ENCODE data around the gene JPH3.

JPH3 gene

DNA sequence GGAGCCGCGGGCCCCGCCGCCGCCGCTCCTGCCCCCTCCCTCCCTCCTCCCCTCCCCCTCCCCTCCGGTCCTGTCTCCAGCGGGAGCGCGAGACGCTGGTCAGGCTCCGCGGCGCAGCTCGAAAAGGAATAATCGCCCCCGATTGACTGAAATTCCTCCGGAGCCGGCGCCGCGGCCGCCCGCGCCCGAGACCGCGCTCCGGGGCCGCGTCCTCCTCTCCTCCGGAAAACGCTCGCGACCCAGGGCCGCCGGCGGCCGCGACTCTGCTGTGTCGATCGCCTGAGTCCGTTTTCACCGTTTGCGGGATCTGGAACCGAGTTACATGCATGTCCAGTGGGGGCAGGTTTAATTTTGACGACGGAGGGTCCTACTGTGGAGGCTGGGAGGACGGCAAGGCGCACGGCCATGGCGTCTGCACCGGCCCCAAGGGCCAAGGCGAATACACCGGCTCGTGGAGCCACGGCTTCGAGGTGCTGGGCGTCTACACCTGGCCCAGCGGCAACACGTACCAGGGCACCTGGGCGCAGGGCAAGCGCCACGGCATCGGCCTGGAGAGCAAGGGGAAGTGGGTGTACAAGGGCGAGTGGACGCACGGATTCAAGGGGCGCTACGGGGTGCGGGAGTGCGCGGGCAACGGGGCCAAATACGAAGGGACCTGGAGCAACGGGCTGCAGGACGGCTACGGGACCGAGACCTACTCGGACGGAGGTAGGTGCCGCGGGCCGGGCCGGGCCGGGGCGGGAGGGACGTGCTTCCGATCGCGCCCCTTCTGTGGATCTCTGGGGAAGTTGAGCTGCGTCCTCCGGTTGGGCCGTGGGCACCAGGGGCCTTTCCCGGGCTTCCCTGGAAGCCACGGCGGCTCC, 744 bp downstream of the JPH3 start:
- peak; percentile 5 for DNase-seq

DNA sequence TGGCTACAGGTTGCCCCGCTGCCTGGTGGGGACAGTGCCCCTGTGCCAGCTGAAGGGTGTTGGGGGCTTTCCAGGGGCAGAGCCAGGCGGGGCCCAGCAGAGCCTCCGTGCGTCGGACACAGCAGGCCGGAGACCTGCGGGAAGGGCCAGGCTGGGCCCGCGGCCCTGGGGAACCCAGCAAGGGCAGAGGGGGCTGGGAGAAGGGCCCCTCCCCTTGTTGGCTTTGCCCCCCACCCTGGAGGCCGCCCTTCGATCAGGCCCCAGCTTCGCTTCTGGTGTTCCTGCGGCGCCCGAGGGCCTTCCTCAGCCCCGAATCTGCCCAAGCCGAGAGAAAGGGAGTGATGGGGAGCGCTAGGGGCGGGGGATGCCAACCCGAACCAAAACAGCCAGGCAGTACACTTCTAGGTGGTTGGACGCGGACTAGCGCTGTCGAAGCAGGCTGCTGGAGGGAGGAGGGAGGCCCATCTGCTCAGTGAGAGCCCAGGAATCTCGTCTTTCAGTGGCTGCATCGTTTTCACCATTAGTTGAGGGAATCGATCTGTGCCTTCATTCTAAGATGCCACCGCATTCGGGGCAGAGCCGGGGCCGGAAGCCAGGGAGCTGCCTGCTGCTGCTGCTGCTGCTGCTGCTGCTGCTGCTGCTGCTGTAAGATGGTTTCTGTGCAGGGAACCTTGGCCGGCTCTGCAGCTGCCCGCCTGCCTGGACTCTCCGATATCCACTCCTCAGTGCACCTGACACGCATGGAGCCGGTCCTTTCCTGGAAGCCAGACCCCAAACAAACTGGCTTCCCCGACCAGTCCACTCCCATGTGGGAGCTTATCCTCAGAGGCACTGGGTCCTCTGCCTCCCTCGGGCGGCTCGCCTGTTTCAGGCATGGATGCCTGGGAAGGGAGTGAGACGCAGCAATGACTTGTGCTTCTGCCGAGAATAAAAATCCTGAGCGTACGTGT, 1.7 kb downstream of the JPH3 start:
- peak; percentile 25 for DNase-seq

DNA sequence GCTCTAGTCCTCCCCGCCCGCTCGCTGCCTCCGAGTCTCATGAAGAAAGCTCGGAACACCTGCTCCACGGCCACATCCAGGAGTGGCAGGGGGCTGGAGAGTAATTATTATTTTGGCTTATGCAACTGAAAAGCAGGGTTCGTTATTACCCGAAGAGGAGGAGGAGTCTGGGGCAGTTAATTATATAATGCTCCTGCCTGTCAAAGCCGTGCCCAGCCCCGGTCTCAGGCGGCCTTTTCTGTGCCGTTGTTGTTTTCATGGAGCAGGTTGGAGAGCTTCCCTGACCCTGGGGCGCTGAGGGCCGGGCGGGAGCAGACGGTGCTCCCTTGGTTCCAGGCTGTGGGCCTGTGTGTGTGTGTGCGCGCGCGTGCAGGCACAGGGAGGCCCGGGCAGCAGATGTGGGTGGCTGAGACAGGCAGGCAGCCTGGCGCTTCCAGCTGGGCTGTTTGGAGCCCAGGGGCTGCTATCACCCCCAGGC, 2.4 kb downstream of the JPH3 start:
- peak; percentile 72 for DNase-seq

DNA sequence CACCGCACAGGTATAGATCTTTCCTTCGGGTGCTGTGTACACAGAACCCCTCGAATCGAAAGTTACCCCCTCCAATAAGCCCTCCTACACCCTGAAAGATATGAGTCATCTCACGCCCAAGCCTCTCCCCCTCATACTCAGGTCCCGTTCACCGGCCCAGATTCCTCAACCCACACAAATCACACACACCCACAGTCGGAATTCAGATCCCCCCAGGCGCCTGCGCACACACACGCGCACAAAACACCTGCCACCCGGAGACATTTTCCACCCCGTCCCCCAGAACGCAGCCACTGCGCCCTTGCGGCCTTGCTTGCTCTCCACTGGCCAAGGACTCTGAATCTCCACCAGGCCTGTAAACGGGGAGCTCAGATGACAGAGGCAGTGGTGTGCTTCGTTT, 4.9 kb downstream of the JPH3 start:
- DNase-seq, result no peak

DNA sequence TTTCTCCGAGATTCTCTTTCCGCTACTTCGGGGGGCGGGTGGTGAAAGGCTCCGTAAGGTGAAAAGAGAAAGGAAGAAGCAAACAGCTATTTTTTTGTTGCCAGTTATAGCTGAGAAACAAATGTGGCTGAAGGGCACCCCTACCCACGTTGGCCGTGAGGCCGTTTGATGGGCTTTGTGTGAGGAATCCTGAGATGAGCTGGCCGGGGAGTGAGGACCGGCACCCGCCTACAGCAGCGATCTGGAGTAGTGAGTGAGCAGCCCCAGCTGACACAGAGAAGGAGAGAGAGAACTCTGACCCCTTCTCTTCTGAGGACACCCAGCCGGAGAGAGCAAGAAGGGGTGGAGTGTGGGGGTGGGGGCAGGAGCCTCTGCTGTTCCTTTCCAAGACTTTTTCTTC, 5.6 kb downstream of the JPH3 start:
- DNase-seq, result no peak

DNA sequence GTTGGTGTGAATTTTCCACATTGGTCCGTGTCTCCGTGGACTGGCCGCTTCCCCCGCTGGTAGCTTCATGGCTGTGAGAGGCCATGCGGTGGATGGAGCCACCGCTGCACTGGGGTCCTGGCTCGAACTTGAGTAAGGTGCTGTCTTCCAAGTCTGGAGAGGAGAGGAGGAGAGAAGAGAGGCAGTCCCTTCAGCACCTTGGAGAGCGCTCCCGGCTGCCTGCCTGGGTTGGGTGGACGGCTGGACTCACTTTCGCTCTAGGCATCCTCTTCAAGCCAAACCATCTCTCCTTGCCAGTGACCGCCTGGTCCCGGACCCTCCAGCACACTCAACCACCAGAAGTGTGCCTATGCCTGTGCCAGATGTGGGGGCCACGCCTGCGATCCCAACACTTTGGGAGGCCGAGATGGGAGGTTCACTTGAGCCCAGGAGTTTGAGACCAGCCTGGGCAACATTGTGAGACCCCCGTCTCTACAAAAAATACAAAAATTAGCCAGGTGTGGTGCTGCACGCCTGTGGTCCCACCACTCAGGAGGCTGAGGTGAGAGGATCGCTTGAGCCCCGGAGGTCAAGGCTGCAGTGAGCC, 6.2 kb downstream of the JPH3 start:
- no peak for DNase-seq

DNA sequence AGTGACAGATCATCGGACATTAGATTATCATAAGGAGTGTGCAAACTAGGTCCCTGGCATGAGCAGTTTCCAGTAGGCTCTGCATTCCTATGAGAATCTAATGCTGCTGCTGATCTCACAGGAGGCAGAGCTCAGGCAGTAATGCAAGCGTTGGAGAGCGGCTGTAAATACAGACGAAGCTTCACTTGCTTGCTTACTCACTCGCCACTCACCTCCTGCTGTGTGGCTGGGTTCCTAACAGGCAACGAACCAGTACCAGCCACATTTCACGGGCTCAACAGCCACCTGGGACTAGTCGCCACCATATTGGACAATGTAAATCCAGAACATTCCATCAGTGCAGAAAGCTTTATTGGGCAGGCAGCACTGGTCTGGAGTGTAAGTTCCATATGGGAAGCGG, 7.7 kb downstream of the JPH3 start:
- DNase-seq, result no peak

DNA sequence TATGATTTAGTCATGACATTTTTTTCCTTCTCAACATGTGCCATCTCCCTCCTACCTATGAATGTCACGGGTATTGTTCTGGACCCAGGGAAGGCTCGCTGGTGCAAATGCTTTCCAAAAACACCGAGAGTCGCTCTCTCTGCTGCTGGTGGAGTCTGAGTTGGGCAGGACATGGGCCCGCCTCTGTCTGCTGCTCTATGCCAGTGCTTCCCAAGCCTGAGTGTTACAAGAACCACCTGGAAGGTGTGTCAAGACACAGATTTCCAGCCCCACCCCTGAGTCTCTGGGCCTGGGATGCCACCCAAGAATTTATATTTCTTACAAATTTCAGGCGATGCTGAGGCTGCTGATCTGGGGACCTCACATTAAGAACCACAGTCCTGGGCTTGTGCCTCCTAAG, 9.1 kb downstream of the JPH3 start:
- DNase-seq, result no peak

DNA sequence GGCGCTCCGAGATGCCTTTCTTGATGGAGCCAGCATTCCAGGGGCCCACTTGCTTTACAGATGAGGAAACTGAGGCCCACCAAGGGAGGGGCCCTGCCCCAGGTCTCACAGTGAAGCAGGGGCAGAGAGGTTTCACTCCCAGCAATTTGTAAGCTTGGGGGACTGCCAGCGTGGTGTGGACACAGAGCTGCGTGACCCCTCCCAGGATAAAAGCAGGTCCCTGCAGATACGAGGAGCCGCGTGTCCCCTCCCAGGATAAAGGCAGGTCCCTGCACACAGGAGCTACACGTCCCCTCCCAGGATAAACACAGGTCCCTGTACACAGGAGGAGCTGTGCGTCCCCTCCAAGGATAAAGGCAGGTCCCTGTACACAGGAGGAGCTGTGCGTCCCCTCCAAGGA, 11.7 kb downstream of the JPH3 start:
- no peak for DNase-seq

DNA sequence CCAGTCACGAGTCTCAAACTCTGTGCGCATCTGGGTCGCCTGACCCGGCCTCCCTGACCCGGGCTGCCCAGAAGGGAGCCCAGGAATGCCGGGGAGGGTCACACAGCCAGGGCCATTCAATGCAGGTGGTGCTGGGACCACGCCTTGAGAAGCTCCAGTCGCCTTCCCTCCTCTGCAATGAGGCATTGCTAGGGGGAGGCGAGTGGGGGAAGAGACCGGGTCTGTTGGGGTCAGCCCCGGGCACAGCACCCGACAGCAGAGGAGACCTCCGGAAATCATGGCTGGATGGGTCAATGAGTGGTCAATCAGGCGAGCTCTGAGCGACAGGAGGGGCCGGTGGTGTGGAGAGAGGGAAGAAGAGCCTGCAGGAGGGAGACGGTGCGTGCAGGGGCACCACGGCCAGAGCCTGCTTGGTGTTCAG, 13.3 kb downstream of the JPH3 start:
- no peak for DNase-seq

DNA sequence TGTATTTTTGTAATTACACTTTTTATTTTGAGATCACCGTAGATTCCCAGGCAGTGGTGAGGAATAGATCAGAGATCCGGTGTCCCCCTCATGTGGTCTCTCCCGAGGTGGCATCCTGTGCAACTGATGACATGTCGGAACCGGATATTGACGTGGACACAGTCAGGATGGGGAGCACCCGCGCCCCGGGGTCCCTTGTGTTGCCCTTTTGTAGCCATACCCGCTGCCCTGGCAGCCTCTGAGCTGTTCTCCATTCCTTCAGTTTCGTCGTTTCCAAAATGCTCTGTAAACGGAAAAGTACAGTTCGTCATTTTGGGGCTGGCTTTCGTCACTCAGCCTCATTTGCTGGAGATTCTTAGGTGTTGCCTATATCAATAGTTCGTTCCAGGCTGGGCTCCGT, 14.2 kb downstream of the JPH3 start:
- no peak for DNase-seq

DNA sequence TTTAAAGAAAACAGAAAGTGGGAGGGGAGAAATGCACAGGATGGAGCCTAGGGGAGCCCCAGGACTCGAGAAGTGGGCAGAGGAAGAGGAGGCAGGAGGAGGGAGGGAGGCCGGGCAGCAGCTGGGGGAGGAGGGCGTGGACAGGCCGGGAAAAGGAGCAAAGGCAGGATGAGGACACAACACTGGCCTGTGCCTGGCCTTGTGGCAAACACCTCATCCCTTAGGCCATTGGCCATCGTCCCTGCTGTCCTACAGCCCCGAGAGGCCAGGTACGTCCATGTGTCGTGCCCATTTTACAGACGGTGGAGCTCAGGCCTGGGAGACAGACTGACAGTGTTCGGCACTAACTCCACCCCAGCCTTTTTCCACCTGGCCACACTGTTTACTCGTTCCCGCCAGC, 15.9 kb downstream of the JPH3 start:
- no peak for DNase-seq

DNA sequence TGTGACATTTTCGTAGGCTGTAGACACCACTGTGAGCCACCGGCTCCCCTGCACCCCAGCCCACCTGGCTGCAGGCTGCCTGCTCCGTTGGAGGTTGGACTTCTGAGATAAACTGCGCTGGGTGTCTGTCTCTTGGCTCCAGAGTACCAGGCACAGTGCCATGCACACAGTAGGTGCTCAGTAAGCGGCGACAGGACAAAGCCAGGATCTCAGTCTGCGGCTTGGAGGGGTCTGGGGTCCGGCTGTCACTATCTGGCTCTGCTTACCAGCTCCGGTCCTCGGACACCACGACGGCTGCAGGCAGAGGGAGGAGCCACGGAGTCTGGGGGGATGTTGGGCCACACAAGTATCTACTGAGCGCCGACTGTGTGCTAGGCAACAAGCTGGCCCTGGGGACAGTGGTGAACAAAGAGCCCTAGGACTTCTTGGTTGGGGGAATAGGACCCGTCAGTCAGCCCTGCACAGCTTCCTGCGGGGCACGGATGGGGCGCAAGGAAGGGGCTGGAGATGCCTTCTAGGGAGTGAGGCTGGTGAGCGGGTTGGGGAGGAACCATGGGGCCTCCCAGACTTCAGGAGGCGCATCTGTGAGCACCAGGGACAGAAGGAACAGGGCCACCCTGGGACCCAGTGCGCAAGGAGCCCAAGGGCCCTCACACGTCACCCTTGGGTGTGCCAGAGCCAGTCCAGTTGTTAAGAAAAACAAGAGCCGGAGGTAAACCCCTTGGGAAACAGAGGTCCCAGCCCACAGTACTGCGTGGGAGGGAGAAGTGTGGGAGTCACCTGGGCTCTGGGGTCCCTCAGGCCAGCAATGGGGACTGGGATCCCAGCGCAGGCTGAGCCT, 17.3 kb downstream of the JPH3 start:
- no peak for DNase-seq

DNA sequence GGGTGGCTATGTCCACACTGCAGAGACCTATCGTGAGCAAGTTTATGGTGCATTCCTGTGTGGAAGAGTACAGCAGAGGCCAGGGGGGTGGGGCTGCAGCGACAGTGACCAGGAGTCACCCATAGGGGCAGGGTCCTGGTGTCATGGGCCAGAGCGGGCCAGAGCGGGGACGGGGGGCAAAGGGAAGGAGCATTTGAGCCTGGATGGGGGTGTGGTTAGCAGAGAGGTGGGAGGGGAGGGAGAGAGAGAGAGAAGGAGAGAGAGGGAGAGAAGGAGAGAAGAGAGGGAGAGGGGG, 17.8 kb downstream of the JPH3 start:
- no peak for DNase-seq

DNA sequence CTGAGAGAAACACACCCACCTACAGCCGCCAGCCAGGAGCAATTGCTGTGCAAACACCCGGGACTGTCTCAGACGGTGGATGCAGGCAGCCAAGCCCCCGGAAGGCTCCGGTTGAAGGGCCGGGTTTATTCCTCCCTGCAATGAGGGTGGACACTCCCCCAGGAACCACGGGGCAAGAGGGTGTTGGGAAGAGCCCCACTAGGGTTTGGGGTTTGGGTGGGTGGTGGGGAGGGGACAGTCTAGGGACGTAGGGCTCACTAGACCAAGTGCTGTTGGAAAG, 19.2 kb downstream of the JPH3 start:
- DNase-seq, result peak; percentile 5

DNA sequence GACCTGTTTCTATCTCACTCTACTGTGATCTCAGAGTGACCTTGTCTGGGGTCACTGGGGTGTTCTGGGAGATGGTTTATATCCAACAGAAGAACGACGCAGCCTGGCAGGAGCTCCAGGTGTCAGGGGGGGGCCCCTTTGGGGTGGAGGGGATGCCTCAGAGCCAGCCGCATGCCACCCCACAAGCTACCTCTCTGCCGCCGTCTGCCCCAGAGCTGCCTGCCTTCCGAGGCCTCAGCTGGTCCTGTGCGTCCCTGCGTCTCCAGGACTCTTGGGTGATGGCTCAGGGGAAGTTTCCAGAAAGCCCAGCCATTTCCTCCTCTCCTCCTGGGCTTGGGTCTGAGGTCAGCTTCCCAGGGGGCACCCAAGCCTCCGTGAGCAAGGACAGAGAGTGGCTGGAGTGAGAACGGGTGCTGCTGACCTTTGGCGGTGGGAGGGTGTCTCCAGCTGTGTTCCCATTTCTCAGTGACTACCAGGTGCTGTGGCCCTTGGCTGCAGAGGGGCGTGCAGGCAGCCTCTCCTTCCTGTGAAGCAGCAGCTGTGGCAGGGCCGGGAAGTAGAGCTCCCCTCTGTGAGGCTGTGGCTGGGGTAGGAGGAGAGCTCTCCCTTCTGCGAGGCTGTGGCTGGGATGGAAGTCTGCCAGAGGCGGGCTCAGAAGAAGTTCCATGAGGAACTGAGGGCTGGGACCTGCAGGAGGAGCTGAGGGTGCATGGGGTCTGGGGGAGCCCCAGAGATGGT, 19.8 kb downstream of the JPH3 start:
- peak; percentile 19 for DNase-seq

DNA sequence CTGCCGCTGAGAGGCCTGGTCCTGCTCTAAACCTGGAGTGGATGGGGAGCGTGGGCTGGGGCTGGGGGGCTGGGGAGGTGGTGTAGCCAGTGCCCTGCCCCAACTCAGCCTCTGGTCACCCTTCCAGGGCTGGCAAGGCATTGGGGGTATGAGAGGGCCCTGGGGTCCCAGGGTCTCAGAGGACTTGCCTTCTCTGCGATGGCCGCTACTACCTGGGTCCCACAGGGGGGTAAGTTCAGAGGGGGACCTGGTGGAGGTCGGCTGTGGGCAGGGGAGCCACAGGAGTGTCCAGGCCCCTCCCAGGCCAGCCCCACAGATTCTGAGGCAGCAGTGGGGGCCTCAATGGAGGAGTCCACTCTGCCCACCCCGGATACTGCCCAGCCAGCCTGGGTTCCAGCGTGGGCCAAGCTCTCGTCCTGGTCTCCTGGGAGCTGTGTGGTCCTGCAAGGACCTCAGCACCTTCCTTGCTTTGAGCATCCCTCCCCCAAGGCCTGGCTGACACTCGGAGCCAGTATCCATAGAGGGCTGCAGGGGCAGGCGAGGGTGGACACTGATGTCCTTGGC, 20.5 kb downstream of the JPH3 start:
- DNase-seq, result no peak

DNA sequence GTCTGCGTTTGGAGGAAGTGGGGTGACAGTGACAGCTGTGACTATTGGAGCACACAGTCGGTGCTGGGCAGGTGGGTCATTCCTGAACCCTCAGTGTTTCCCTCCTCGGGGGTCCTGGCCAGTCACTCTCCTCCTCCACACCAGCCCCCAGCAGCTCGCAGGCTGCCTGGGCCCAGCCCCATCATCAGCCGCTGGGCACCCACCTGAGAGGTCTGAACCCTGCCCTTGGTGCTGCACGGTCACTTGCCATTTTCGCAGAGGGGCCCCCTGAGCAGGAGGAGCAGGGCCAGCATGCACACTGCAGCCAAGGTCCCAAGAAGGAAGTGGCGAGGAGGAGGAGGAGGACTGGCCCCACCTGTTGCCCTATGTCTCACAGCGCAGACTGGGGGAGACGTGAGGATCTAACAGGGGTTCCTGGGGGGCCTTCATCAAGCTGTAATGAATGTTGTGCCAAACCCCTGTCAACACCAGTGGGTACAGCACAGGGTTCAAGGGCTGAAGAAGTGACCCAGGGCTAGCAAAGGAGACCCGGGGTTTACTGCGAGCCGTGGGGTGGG, 23.0 kb downstream of the JPH3 start:
- no peak for DNase-seq

DNA sequence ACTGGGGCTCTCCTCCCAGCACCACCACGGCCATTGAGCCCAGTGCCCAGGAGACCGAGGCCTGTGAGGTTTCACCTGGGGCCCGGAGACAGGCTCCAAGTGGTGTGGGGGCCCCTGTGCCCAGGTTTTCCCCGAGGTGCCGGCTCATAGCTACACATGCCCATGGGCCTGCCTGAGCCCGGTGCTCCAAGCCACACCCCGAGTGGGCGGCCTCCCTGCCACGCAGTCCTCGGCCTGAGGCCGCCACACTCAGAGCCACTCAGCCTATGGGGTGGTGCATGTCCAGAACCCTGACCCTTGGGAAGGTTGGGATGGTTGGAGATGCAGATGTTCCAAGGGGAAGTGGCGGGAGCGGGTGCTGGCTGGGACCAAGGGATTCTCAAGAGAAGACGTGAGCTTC, 24.1 kb downstream of the JPH3 start:
- DNase-seq, result no peak

DNA sequence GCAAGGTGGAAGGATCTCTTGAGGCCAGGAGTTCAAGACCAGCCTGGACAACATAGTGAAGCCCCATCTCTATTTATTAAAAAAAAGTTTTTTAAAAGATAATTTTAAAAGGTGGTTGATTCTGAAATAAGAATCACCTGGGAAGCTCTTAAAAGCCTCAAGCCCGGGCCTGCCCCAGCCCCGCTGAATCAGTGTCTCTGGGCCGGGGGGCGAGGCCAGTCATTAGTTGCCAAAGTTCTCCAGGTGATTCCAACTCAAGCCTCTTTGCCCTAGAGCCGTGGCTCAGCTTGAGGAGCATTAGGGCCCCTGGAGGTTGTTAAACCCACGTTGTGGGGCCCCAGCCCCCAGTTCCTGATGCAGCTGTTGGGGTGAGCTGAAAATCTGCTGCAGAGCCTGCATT, 24.6 kb downstream of the JPH3 start:
- no peak for DNase-seq

DNA sequence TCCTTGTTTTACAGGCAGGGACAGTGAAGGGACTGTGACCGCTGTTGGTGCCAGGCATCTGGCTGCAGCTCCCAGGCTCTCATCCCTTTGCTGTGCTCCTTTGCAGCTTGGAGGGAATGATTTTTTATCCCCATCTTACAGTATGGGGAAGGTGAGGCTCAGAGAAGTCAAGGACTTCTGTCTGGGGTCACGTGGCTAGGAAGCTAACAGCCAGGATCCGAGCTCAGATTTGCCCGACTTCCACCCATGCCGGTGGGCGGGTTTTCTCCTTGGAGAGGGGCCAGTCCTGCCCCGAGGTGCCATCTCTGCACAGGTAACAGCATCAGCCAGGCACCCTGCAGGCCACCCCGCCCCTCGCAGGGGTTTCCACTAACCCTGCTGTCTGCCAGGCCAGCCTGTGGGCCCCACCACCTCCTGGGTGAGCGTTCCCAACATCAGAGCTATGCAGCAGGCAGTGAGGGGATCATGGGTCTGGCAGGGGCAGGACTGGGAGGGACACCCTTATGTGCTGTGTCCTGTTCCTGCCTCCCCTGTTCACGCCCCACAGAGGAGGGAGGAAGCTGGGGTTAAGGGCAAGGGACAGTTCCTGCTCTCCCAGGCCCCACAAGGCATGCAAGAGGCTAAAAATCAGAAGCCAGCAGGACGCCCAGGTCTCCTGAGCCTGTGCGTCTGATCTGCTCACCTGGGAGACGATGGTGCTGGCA, 25.4 kb downstream of the JPH3 start:
- DNase-seq, result no peak

Measured in COR-L47 (cell line).